HG03066 (cell line): ENCODE results near the gene CSF1.

ENCODE experiments used
- ATAC-seq: cut with Tn5 transposase; IDR thresholded peaks from one replicate; pipeline ENCODE4 v1.9.1; 2021; ENCODE audit warnings: low read depth; ENCODE audit not compliant: unreplicated experiment

CSF1 gene

DNA sequence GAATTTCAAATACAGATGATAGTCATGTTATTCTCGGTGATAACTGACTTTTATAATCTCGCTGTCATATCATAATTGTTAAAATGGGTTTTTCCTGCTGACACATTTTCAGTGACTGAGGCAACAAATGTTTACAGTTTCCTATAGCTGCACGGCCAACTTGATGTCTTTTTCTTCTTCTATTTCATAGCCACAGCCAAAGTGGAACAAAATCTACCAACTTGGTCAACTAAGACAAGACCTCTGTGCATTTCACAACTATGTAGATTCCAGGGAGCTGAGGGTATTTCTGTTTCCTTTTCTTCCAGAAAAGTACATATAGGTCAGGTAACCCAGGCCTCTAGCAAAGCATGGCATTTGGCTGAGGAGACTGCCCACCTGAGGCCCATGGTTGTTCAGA lies 63.5 kb downstream of the CSF1 start:
- no peak for ATAC-seq

DNA sequence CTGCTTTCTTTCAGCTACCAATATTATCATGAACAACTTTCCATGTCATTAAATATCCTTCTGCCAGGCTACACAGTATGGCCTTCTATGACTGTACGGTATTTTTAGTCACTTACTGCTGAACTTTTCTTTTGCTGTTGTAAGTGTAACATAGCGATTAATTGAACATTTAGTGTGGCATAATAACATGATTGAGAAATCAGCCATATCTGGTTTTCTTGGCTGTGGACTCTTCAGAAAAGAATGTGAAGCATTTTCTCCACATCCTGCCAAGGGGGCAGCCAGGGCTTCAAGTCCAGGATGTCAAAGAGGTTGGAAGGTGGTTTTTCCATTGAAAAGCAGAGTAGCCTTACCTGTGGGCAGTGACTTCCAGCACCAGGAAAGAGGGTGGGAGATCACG lies 65.1 kb downstream of the CSF1 start:
- ATAC-seq, result no peak

DNA sequence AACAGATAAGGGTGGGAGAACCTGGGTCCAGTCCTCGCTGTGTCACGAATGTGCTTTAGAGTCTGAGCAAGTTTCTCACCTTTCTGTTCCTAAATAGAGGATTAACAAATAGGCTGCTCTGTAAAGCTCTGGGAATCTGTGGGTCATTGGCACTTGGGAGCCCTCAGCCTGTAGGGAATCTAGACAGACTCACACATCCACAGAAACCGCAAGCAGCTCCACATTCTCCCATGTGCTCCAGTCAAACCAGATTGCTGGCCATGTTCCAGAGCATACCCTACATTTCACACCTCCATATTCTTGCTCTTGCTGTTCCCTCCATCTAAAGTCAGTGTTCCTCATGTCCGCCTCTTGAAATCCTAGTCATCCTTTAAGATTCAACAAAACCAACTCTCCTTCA lies 66.1 kb downstream of the CSF1 start:
- no peak for ATAC-seq

DNA sequence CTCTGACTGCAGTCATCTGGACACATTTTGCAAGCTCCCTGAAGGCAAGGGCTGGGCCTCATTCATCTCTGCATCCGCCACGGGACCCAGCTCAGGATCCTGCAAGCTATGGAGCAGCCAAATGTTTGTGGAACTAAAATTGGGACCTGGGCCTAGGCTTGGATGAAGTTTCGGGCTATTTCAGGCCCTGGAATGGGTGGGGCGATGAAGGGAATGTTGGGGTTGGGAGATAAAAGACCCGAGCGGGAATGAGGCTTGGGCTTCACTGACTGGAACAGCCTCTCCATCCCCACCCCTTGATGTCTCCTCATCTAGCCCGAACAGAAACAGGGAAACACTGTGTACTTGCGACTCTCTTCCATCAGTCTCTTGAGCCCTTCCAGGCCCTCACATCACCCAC lies 66.6 kb downstream of the CSF1 start:
- no peak for ATAC-seq

DNA sequence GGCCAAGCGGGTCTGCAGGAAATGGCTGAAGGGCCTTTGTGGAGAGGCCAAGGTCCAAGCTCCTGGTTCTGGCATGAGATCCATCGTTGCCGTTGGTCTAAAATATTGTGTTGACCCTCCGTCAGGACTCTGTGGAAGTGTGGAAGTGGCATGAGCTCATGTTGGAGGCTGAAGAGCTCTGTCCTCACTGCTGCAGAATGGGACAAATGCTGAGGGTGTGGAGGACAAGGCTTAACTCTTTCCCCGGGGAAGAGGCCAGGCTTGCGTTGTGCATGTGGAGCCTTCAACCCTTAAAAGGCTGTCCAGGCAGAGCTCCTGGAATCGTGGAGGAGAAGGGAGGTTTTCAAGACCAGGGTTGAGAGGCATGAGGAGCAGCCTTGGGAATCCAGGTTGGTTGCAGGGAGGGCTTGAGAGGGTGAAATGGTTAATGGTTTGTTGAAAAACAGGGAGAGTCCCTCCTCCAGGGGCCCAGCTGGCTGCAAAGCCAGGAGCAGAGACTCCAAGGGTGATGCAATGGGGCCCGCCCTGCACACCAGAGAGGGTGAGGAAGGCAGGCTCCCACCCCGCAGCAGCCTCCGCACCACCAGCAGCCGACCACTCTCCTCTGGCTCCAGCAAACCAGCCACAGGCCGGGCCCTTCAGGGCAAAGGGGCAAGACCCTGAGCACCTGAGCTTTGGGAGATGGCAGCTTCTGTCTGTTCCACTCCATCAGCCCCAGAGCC lies 67.2 kb downstream of the CSF1 start:
- no peak for ATAC-seq

DNA sequence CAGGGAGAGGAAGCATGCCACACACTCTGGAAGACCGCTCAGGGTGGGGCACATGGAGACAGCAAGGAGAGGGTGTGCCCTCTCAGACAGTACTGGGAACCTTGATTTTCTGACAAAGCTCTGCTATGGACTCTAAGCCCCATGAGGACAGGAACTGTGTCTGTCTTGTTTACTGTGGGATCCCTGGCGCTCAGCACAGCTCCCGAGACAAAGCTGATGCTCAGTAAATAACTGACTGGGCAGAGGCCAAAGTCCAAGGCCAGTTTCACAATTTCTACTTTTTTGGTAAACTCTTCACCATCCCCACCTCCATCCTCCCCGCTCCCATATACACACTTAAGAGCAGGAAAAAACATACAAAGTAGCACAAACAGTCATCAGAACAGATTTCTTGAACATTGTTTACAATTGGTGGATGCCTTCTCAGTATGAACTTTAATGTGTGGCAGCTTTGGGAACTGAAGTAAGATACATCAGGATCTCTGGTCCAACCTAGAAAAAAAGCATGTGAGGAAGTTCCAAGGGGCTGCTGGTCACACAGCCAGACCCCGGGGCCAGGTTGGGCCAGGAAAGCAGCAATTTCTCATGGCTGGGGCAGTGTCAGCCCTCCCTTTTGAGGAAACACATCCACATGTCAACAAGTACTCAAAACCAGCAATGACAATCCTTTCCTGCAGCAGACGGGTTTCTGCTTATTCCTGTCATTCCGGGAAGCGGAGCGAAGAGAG lies 68.3 kb downstream of the CSF1 start:
- ATAC-seq, result no peak

DNA sequence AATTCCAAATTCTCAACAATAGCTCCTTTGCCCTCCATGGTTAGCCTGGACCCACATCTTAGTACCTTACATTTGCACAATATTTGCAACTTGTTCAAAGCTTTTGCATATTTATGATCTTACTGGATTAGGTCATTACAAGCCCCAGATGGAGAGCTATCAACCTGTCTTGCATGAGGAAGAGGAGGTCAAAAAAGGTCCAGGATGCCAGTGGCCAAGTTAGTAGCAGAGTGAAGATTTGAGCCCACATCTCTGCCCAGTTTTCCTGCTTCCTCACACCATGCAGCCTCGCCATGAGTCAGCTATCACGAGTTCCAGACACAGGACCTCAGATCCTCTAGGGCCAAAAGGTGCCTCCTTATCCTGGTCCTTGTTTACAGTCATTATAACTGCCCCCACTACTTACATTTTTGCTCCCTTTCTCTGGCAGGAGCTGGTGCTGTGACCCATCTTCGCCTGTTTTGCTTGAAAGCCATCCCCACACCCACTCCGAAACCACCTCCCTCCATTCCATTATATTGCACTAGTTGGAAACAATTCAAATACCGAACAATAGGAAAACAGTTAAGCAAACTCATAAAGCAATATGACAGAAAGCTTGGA lies 68.9 kb downstream of the CSF1 start:
- no peak for ATAC-seq
